ENCODE measurements around the gene GABBR1.

DNA sequence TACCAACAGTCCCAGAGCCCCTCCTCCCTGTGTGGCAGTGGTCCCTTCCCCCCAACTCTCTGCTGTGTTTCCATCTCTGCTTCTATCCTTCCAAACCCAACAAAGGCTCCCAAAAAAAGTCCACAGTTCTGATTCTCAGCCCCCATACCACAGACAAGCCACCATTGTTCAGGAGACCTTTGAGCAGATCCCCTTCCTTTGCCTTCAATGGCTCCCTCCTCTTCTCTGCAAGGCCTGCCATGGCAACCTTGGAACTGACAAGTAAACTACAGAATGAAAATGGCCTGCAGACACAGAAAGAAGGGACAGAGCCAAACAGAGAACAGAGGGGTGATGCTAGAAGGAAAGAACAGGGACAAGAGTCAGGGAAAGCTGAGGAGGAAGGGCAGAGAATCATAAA is 24.9 kb downstream of the GABBR1 start:
- TF ChIP-seq CTCF (IDR thresholded peaks at IDR 0.05) (no peak), POLR2A (IDR thresholded peaks at IDR 0.05) (no peak), EP300 (IDR thresholded peaks at IDR 0.05; ENCODE audit: low read depth) (no peak), POLR2AphosphoS5 (IDR thresholded peaks at IDR 0.05) (no peak)
